ENCODE results near the gene ZNF280C.

Gene ZNF280C

GRCh38 chrX:130267956-130268448, 697 bp downstream of the ZNF280C start:
- Histone ChIP-seq H3K9me3 (ENCODE audit: low read depth, low read length) (no peaks in the 10 kb centered on the region), H3K9ac (ENCODE audit: insufficient read length) (peak overlapping the region; percentile 91), H3K4me3 (peak overlapping the region; percentile 85), H3K36me3 (ENCODE audit: insufficient read depth, low read length) (peaks cover 18% of the 10 kb centered on the region), H3K27ac (peak overlapping the region; percentile 89)
- TF ChIP-seq POLR2AphosphoS5 (IDR thresholded peaks at IDR 0.05; ENCODE audit: borderline replicate concordance, low read depth, low read length) (no peak), FOXP2 (optimal IDR thresholded peaks at IDR 0.05; ENCODE audit: control extremely low read depth, extremely low read length, insufficient read depth) (no peak), EZH2 (IDR thresholded peaks at IDR 0.05) (no peak)
- no peak for DNase-seq (ENCODE audit: low read depth, low spot score)

DNA sequence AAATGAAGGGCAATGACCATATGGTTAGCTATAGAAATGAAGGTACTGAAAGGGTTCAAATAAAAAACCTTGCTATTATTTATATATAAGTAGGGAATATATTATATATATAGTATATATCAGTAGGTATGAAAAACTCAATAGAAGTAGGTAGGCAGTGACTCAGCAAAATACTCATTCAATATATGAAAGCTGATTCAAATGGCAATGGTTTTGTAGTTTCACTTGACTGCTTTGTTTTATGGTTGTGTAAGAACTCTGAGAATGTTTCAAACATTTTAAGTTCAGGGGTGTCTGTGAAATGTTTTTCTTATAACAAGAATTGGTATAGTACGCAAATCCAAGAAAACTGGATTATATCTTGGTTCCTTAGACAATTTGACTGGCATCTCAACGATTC, 4.1 kb downstream of the ZNF280C start:
- Histone ChIP-seq H3K4me3 (peak overlapping the region; percentile 65), H3K9me3 (ENCODE audit: low read depth, low read length) (no peaks in the 10 kb centered on the region), H3K36me3 (ENCODE audit: insufficient read depth, low read length) (peaks cover 26% of the 10 kb centered on the region), H3K27ac (peak overlapping the region; percentile 85), H3K9ac (ENCODE audit: insufficient read length) (no peak overlapping the region)
- DNase-seq (ENCODE audit: low read depth, low spot score): no peak
- TF ChIP-seq FOXP2 (optimal IDR thresholded peaks at IDR 0.05; ENCODE audit: control extremely low read depth, extremely low read length, insufficient read depth) (no peak), EZH2 (IDR thresholded peaks at IDR 0.05) (no peak), POLR2AphosphoS5 (IDR thresholded peaks at IDR 0.05; ENCODE audit: borderline replicate concordance, low read depth, low read length) (no peak)

- TF ChIP-seq EZH2 (IDR thresholded peaks at IDR 0.05) (no peak), POLR2AphosphoS5 (IDR thresholded peaks at IDR 0.05; ENCODE audit: borderline replicate concordance, low read depth, low read length) (no peak), FOXP2 (optimal IDR thresholded peaks at IDR 0.05; ENCODE audit: control extremely low read depth, extremely low read length, insufficient read depth) (no peak)
- H3K36me3 ChIP-seq (ENCODE audit: insufficient read depth, low read length): peaks cover 38% of the 10 kb centered on the region
- no peak overlapping the region for H3K9ac ChIP-seq (ENCODE audit: insufficient read length)
- no peaks in the 10 kb centered on the region for H3K9me3 ChIP-seq (ENCODE audit: low read depth, low read length)
- no peak for DNase-seq (ENCODE audit: low read depth, low spot score)
- H3K4me3 ChIP-seq: no peak overlapping the region
- H3K27ac ChIP-seq: no peak overlapping the region; the same call in 1 of the 2 replicates
These were observed 5.7 kb downstream of the ZNF280C start for GRCh38 chrX:130263016-130263415.

GRCh38 chrX:130262231-130262630, 6.5 kb downstream of the ZNF280C start:
- no peak overlapping the region for H3K4me3 ChIP-seq
- no peaks in the 10 kb centered on the region for H3K9me3 ChIP-seq (ENCODE audit: low read depth, low read length)
- H3K9ac ChIP-seq (ENCODE audit: insufficient read length): no peak overlapping the region
- no peak for TF ChIP-seq EZH2 (IDR thresholded peaks at IDR 0.05)
- TF ChIP-seq POLR2AphosphoS5 (IDR thresholded peaks at IDR 0.05; ENCODE audit: borderline replicate concordance, low read depth, low read length): no peak
- TF ChIP-seq FOXP2 (optimal IDR thresholded peaks at IDR 0.05; ENCODE audit: control extremely low read depth, extremely low read length, insufficient read depth): no peak
- peaks cover 44% of the 10 kb centered on the region for H3K36me3 ChIP-seq (ENCODE audit: insufficient read depth, low read length)
- no peak for DNase-seq (ENCODE audit: low read depth, low spot score)
- no peak overlapping the region for H3K27ac ChIP-seq

DNA sequence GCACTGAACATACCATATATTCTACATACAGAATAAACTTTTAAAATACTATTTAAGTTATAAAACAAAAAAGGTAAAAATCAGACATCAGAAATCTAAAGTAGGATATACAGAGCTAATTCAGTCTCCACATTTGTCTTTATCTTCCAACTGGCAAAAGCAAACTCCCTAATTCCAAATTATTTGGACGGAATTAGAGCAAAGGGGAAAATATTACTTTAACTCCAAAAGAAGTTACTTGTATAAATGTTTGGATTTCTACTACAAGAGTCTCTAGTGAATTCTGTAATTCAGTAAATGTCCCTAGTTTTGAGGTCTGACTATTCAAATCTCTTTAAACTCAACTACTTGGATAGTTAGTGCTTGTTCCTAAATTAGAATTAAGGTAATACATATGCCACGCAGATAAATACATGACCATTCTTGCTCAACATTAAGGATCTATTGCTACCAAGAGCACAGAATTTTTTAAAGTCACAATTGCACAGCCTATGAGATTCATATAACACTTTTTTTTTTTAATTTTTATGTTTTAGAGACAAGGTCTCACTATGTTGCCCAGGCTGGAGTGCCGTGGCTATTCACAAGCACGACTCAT, 7.3 kb downstream of the ZNF280C start:
- no peak overlapping the region for H3K4me3 ChIP-seq
- H3K36me3 ChIP-seq (ENCODE audit: insufficient read depth, low read length): peaks cover 50% of the 10 kb centered on the region
- H3K9me3 ChIP-seq (ENCODE audit: low read depth, low read length): no peaks in the 10 kb centered on the region
- TF ChIP-seq EZH2 (IDR thresholded peaks at IDR 0.05) (no peak), POLR2AphosphoS5 (IDR thresholded peaks at IDR 0.05; ENCODE audit: borderline replicate concordance, low read depth, low read length) (no peak)
- no peak for DNase-seq (ENCODE audit: low read depth, low spot score)
- H3K9ac ChIP-seq (ENCODE audit: insufficient read length): no peak overlapping the region
- no peak overlapping the region for H3K27ac ChIP-seq

DNA sequence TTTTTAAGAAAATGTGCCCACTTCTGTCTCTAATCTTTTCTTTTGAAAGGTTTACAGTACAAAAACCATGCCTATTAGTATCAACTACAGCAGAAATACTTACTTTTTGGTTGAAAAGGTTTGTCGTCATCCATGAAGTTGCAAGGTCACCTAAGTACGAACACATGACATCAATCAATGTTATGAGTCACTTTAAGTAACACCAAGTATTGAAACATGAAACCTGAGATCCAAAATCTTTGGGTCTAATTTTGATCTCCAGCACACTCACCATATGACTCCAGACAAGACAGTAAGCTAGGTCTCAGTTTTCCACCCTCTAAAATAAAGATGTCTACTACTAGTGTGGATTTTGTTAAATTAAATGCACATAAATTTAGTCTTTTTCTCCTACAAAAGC, 8.4 kb downstream of the ZNF280C start:
- Histone ChIP-seq H3K36me3 (ENCODE audit: insufficient read depth, low read length) (peaks cover 56% of the 10 kb centered on the region), H3K9me3 (ENCODE audit: low read depth, low read length) (no peaks in the 10 kb centered on the region), H3K4me3 (no peak overlapping the region), H3K9ac (ENCODE audit: insufficient read length) (no peak overlapping the region), H3K27ac (no peak overlapping the region)
- TF ChIP-seq EZH2 (IDR thresholded peaks at IDR 0.05) (no peak), FOXP2 (optimal IDR thresholded peaks at IDR 0.05; ENCODE audit: control extremely low read depth, extremely low read length, insufficient read depth) (no peak), POLR2AphosphoS5 (IDR thresholded peaks at IDR 0.05; ENCODE audit: borderline replicate concordance, low read depth, low read length) (no peak)
- no peak for DNase-seq (ENCODE audit: low read depth, low spot score)

GRCh38 chrX:130253916-130254315, 14.8 kb downstream of the ZNF280C start:
- Histone ChIP-seq H3K36me3 (ENCODE audit: insufficient read depth, low read length) (peaks cover 52% of the 10 kb centered on the region), H3K9ac (ENCODE audit: insufficient read length) (no peak overlapping the region), H3K27ac (no peak overlapping the region), H3K4me3 (no peak overlapping the region), H3K9me3 (ENCODE audit: low read depth, low read length) (no peaks in the 10 kb centered on the region)
- TF ChIP-seq FOXP2 (optimal IDR thresholded peaks at IDR 0.05; ENCODE audit: control extremely low read depth, extremely low read length, insufficient read depth) (no peak), EZH2 (IDR thresholded peaks at IDR 0.05) (no peak), POLR2AphosphoS5 (IDR thresholded peaks at IDR 0.05; ENCODE audit: borderline replicate concordance, low read depth, low read length) (no peak)
- DNase-seq (ENCODE audit: low read depth, low spot score): no peak

- TF ChIP-seq FOXP2 (optimal IDR thresholded peaks at IDR 0.05; ENCODE audit: control extremely low read depth, extremely low read length, insufficient read depth) (no peak), EZH2 (IDR thresholded peaks at IDR 0.05) (no peak), POLR2AphosphoS5 (IDR thresholded peaks at IDR 0.05; ENCODE audit: borderline replicate concordance, low read depth, low read length) (no peak)
- no peak for DNase-seq (ENCODE audit: low read depth, low spot score)
- H3K9me3 ChIP-seq (ENCODE audit: low read depth, low read length): no peaks in the 10 kb centered on the region
- H3K4me3 ChIP-seq: no peak overlapping the region
- H3K36me3 ChIP-seq (ENCODE audit: insufficient read depth, low read length): peaks cover 41% of the 10 kb centered on the region
- H3K9ac ChIP-seq (ENCODE audit: insufficient read length): no peak overlapping the region
- no peak overlapping the region for H3K27ac ChIP-seq
These were observed 17.0 kb downstream of the ZNF280C start for GRCh38 chrX:130251671-130252070.

- H3K9me3 ChIP-seq (ENCODE audit: low read depth, low read length): no peaks in the 10 kb centered on the region
These were observed 20.7 kb downstream of the ZNF280C start for GRCh38 chrX:130247996-130248395.

More at GRCh38 chrX:130247996-130248395, 20.7 kb downstream of the ZNF280C start:
- TF ChIP-seq FOXP2 (optimal IDR thresholded peaks at IDR 0.05; ENCODE audit: control extremely low read depth, extremely low read length, insufficient read depth) (no peak), POLR2AphosphoS5 (IDR thresholded peaks at IDR 0.05; ENCODE audit: borderline replicate concordance, low read depth, low read length) (no peak), EZH2 (IDR thresholded peaks at IDR 0.05) (no peak)
- DNase-seq (ENCODE audit: low read depth, low spot score): no peak
- no peak overlapping the region for H3K9ac ChIP-seq (ENCODE audit: insufficient read length)
- H3K36me3 ChIP-seq (ENCODE audit: insufficient read depth, low read length): peaks cover 42% of the 10 kb centered on the region
- no peak overlapping the region for H3K4me3 ChIP-seq
- H3K27ac ChIP-seq: no peak overlapping the region

Measured in SK-N-MC (cell line).